ENCODE results near the gene MMP19.
"Not testable (repeated sequence)": the region's sequence is repeated elsewhere in the genome, so short reads cannot be mapped to it uniquely, and the experiment has no call there.

Gene MMP19

GRCh38 chr12:55840581-55841351, 2.0 kb downstream of the MMP19 start:
- DNase-seq = no peak

DNA sequence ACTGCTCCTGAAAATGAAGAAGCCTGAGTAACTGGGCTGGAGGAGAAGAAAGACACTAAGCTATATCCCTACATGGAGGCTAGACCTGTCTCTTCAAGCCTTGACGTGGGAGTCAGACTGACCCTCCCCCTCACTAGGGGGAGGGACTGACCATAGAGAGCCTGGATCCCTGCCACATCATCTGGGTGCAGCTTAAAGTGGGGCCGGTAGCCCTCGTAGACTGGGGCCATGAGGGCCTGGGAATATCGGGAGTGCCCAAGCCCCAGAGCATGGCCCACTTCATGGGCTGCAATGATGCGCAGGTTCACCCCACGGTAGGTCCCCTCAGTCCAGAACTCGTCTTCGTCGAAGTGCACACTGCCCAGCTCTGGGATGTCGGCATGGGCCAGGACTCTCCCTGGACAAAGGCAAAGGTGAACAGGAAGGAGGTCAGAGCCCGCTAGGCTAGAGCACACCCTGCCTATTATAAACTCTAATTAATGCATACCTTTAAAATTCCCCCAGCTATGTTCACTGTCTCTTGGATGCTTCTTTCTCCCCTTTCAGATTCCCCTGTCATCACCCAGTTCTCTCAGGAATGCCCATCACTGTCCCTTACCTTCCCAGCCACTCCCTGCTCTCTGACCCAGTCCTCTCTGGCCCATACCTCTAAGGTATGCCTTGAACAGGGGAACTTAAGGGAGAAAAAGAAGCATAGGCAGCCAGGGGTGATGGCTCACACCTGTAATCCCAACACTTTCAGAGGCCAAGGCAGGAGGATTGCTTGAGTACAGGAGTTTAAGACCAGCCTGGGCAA, 3.2 kb downstream of the MMP19 start:
- DNase-seq = no peak

DNA sequence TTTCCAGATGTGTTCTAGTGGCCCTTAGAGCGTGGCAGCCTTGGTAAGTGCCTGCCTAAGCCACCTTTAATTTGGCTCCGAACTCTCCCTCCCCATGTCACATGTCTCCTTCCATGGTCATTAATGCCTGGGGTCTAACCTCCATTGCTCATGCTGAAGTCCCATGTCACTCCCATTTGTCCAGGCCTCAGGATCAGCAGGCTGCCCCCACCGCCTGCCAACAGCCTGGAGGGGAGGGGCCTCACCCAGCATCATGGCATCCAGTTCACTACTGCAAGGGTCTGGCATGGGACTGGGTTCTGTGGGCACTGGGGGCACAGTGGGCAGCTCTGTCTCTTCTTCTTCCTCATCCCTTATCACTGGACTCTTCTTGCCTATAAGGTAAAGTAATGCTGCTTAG, 4.4 kb downstream of the MMP19 start:
- DNase-seq = no peak

DNA sequence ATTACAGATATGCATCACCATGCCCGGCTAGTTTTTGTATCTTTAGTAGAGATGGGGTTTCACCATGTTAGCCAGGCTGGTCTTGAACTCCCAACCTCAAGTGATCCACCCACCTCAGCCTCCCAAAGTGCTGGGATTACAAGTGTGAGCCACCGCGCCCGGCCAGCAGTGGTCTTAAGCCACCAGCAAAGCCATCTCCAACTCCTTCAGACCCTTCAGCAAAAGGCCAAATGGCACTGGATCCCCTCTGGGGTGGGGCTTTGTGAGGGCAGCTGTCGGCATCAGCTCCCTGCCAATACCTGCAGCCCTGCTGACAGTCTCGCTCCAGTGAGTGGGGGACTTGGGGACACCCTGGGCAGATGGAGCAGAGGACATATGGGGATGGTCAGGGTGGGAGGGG, 8.3 kb downstream of the MMP19 start:
- not testable (repeated sequence) for DNase-seq

GRCh38 chr12:55833056-55833455, 9.7 kb downstream of the MMP19 start:
- no peak for DNase-seq

GRCh38 chr12:55831447-55831815, 11.3 kb downstream of the MMP19 start:
- no peak for DNase-seq

DNA sequence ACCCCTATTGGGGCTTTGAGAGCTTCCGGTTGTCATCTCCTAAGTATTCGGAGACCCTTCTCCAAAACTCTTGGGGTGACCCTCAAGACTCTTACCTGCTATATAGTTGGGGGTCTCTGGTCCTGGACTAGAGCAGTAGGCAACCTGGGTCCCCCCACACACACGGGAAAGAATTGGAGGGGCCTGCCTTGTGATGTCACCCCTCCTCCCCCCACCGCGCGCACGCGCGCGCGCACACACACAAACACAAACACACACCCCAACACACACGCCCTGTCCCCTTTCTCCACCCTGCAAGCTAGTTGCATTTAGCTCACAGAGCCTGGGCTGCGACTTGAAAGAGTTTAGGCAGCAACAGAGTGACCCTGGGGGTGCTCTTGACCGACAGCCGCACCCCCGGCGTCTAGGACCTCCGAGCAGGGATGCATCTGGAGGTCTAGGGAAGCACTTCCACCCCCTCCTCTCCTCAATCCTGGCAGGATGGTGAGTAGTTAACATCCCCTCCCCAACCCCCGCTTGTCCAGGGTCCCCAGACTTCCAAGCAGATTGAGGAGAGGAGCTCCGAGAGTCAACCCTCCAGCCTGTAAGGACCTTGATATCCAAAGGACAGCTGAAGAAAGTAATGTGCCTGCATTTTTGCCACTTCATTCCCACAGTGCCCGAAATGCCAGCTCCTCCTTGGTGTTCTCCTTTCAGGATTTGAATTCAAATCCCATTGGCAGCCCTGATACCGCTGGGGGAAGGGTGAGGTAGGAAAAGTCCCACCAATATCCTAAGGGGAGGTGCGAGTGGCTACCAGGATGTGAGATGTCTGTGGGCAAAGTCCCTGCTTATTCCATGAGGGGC, 11.9 kb downstream of the MMP19 start:
- peak in 1 of 2 experiments; percentile 64 for DNase-seq

- DNase-seq = peak in 1 of 2 experiments; percentile 54
Measured at GRCh38 chr12:55829967-55830600, 12.7 kb downstream of the MMP19 start.

GRCh38 chr12:55828357-55828756, 14.4 kb downstream of the MMP19 start:
- DNase-seq = no peak

- no peak for DNase-seq
Measured at GRCh38 chr12:55827806-55828205, 14.9 kb downstream of the MMP19 start.

- DNase-seq = no peak
Measured at GRCh38 chr12:55824726-55825125, 18.0 kb downstream of the MMP19 start.

- DNase-seq = no peak
Measured at GRCh38 chr12:55823419-55823818, 19.3 kb downstream of the MMP19 start.

DNA sequence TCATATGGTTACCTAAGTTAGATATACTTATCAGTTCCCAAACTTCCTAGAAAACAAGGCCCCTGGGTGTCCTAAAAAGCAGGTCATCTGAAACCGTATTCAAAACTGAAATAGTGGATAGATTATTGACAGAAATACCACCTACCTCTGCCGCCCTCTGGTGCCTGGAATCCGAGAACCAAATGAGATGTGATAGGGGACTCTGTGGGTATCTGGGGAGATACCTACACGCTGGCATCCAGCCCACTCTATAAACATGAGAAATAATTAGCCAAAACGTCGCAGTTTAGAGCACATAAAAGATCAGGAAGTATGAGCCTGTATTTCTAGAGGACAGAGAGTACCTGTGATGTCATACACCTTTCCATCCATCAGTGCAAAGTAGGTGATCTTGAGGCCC, 20.5 kb downstream of the MMP19 start:
- DNase-seq = peak in 1 of 2 experiments; percentile 15

DNA sequence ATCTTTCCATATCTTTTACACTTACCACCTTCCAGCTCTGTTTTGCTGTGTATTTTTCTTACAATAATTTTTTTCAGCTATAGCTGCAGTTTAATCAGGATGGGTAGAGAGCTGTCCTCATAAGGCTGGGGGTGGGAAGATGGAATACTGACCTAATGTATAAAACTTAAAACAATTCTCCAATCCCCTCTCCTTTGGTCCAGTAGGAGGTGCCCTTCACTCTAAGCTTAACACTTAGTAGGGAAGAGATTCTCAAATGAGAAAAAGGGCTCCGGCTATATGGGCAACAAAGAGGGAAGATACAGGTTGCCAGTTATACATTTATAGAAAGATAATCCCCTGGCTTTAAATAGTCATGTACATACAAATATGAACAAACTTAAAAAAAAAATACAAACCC, 22.1 kb downstream of the MMP19 start:
- DNase-seq = peak in 1 of 2 experiments; percentile 35

GRCh38 chr12:55818886-55819285, 23.9 kb downstream of the MMP19 start:
- DNase-seq = no peak

- DNase-seq = no peak
Measured at GRCh38 chr12:55818140-55818728, 24.5 kb downstream of the MMP19 start.

DNA sequence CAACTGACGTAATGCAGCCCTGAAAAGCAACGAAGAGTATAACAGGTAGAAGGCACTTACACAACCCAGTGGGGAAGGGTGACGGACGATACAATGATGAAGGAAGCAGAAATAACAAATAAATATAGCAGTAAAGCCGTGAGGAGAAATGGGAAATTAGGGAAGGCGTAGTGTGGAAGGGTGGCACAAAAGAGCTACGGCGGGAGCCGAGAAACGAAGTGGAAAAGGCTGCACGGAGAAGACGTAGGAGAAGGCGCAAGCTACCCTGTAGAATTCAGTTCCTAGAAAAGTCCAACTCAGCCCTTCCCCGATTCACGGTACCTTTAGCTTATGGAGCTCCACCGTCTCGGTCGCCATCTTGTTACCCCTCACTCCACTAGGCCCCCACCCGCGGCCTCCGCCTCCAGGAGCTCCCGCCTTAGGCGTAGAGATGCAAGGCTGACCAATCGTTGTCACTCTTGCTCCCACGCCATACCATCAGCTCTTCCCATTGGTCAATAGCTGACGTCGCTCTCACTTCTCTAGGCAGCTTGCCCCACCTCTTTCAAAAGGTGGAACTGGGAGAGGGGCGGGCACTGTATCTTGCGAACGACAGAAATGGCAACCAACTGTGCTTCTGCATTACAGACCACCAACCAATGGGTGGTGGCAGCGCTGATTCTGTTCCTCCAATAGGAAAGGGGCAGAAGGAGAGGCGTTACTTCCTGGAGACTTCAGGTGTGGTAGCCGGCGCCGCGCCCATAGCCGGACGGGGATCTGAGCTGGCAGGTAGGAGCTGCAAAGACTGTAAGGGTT, 25.2 kb downstream of the MMP19 start, which contains the start of the genes ORMDL2 and SARNP:
Gene ORMDL2, plus strand, starts transcription at position 697 of the 795 bp plus-strand sequence. CDS start 959 bp downstream, outside the sequence.
Gene SARNP, minus strand, starts transcription at position 380 of the 795 bp plus-strand sequence. Its CDS starts 23 bp downstream, at position 357.
- peak; percentile 99 to 100 for DNase-seq

- DNase-seq = peak in 1 of 2 experiments; percentile 52
Measured at GRCh38 chr12:55816881-55817344, 25.8 kb downstream of the MMP19 start.

DNA sequence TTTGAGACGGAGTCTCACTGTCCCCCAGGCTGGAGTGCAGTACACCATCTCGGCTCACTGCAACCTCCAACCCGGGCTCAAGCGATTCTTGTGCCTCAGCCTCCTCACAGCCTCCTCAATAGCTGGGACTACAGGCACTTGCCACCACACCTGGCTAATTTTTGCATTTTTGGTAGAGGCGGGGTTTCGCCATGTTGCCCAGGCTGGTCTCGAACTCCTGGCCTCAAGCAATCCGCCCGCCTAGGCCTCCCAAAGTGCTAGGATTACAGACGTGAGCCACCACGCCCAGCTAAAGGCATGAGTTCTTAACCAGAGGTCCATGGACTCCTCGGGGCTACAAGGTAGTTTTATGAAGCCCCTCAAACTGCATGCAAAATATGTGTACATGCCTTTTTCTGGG, 27.3 kb downstream of the MMP19 start:
- DNase-seq = no peak

- no peak for DNase-seq
Measured at GRCh38 chr12:55814257-55814656, 28.5 kb downstream of the MMP19 start.

- DNase-seq = no peak
Measured at GRCh38 chr12:55812088-55812487, 30.6 kb downstream of the MMP19 start.

All from SW 1271 (cell line).